Endodermal cell (in vitro differentiated cells): ENCODE data around the gene ATP9A. TPM values are rescaled to one million over a fixed set of nuclear protein-coding genes. Genes with fewer than 3 reads are reported as not detected.

ENCODE experiments used
- DNase-seq: peaks from one replicate; pipeline ENCODE4 v3.0.0-alpha.2; 2017
- H3K27ac ChIP-seq: 2 replicates; pipeline ENCODE4 v1.5.1; 2013; ENCODE audit warnings: mild to moderate bottlenecking, low read depth, low read length, moderate library complexity
- H3K27me3 ChIP-seq: 2 replicates; pipeline ENCODE4 v1.6.1; 2013; ENCODE audit warnings: mild to moderate bottlenecking, low read length, moderate library complexity; ENCODE audit not compliant: insufficient read depth, control insufficient read depth, poor library complexity, severe bottlenecking
- H3K36me3 ChIP-seq: 2 replicates; pipeline ENCODE4 v1.7.0; 2013; ENCODE audit warnings: mild to moderate bottlenecking, low read length, moderate library complexity; ENCODE audit not compliant: control insufficient read depth, insufficient read depth
- H3K4me1 ChIP-seq: one replicate; pipeline ENCODE4 v1.7.0; 2013; ENCODE audit warnings: low read length; ENCODE audit not compliant: control insufficient read depth, insufficient read depth
- H3K4me3 ChIP-seq: 2 replicates; pipeline ENCODE4 v1.5.1; 2013; ENCODE audit warnings: mild to moderate bottlenecking, low read length, moderate library complexity
- H3K9ac ChIP-seq: 2 replicates; pipeline ENCODE4 v1.6.1; 2013; ENCODE audit warnings: mild to moderate bottlenecking, low read length, moderate library complexity; ENCODE audit not compliant: poor library complexity, severe bottlenecking; ENCODE audit errors: extremely low read depth
- H3K9me3 ChIP-seq: 2 replicates; pipeline ENCODE4 v1.6.1; 2013; ENCODE audit warnings: mild to moderate bottlenecking, low read length, moderate library complexity; ENCODE audit not compliant: control insufficient read depth
- H3K27ac Mint-ChIP-seq: 2 replicates; pipeline ENCODE4 v1.8.0; 2020; ENCODE audit warnings: mixed read lengths
- H3K27me3 Mint-ChIP-seq: 2 replicates; pipeline ENCODE4 v1.8.0; 2021; ENCODE audit warnings: mild to moderate bottlenecking, mixed read lengths; ENCODE audit not compliant: insufficient read depth
- H3K36me3 Mint-ChIP-seq: 2 replicates; pipeline ENCODE4 v1.8.0; 2020; ENCODE audit warnings: low read depth, mixed read lengths
- H3K4me1 Mint-ChIP-seq: 2 replicates; pipeline ENCODE4 v1.8.0; 2020; ENCODE audit warnings: mixed read lengths
- H3K4me3 Mint-ChIP-seq: 2 replicates; pipeline ENCODE4 v1.8.0; 2020; ENCODE audit warnings: mild to moderate bottlenecking, moderate library complexity, mixed read lengths
- H3K9me3 Mint-ChIP-seq: 2 replicates; pipeline ENCODE4 v1.8.0; 2020; ENCODE audit warnings: mild to moderate bottlenecking, mixed read lengths
- CTCF ChIP-seq: fragments of 200-600 bp; sonication (generic); conservative IDR thresholded peaks from 2 replicates; pipeline ENCODE4 v1.5.0; 2021; ENCODE audit warnings: antibody characterized with exemption, mild to moderate bottlenecking
- WGBS, 2 experiments: methylation state at CpG; one replicate each; pipeline versions ENCODE4 v1.1.5 to v1.1.7; 2013; ENCODE audit warnings: missing lambda C conversion rate in 2 of 2, mixed read lengths in 1 of 2; ENCODE audit not compliant: insufficient coverage in 1 of 2, insufficient read length in 1 of 2; 5-methylcytosine and 5-hydroxymethylcytosine counted together
- total RNA-seq, 2 donors: library from RNA; stranded (reverse); fragmentation: NEBNext Ultra II Directional in 1 of 2; extraction: Animal tissue kit (Norgen Biotek cat#: 25700) in 1 of 2; gene quantifications; 2 replicates in 1 of 2; 3 replicates in 1 of 2; pipeline ENCODE4 v1.2.1, GENCODE V29; 2021

Gene ATP9A
- total RNA-seq, 2 donors from 2014 or later, result 26.7 to 27.9 TPM

- no peaks in the 10 kb centered on the region for H3K4me1 ChIP-seq
- peaks cover 8% of the 10 kb centered on the region for H3K9me3 ChIP-seq
- H3K9me3 Mint-ChIP-seq, result peaks cover 14% of the 10 kb centered on the region
- H3K9ac ChIP-seq, result no peak overlapping the region
- H3K36me3 Mint-ChIP-seq, result peaks cover 42% of the 10 kb centered on the region
- no peak overlapping the region for H3K27ac ChIP-seq
- no peaks in the 10 kb centered on the region for H3K27me3 ChIP-seq
- 93 to 95% methylated on average over 4 to 6 of the region's 6 CpGs for WGBS, 2 experiments
- peak overlapping the region; percentile 5 for H3K27ac Mint-ChIP-seq
- H3K4me3 ChIP-seq, result no peak overlapping the region
- H3K27me3 Mint-ChIP-seq, result no peaks in the 10 kb centered on the region
- H3K4me3 Mint-ChIP-seq, result no peak overlapping the region
- H3K36me3 ChIP-seq, result peaks cover 32% of the 10 kb centered on the region
- no peak for DNase-seq
- peaks cover 5% of the 10 kb centered on the region for H3K4me1 Mint-ChIP-seq
- TF ChIP-seq CTCF, result no peak
Measured at GRCh38 chr20:51763965-51764602, 4.1 kb downstream of the ATP9A start.

- Mint-ChIP-seq H3K27ac (no peak overlapping the region), H3K4me1 (no peaks in the 10 kb centered on the region), H3K36me3 (peaks cover 63% of the 10 kb centered on the region), H3K9me3 (peaks cover 14% of the 10 kb centered on the region), H3K27me3 (no peaks in the 10 kb centered on the region), H3K4me3 (no peak overlapping the region)
- Histone ChIP-seq H3K36me3 (peaks cover 32% of the 10 kb centered on the region), H3K27ac (no peak overlapping the region), H3K4me3 (no peak overlapping the region), H3K9me3 (peaks cover 8% of the 10 kb centered on the region), H3K4me1 (no peaks in the 10 kb centered on the region), H3K9ac (no peak overlapping the region), H3K27me3 (no peaks in the 10 kb centered on the region)
- DNase-seq, result peak; percentile 58
- no peak for TF ChIP-seq CTCF
- WGBS, 2 experiments, result 76 to 84% methylated on average over 5 to 14 of the region's 14 CpGs
Measured at GRCh38 chr20:51760905-51761546, 7.2 kb downstream of the ATP9A start.

- DNase-seq, result no peak
- Histone ChIP-seq H3K36me3 (peaks cover 26% of the 10 kb centered on the region), H3K4me1 (no peaks in the 10 kb centered on the region), H3K27ac (no peak overlapping the region), H3K27me3 (no peaks in the 10 kb centered on the region), H3K9me3 (peaks cover 8% of the 10 kb centered on the region), H3K9ac (no peak overlapping the region), H3K4me3 (no peak overlapping the region)
- Mint-ChIP-seq H3K27me3 (no peaks in the 10 kb centered on the region), H3K4me3 (no peak overlapping the region), H3K36me3 (peaks cover 68% of the 10 kb centered on the region), H3K27ac (no peak overlapping the region), H3K4me1 (no peaks in the 10 kb centered on the region), H3K9me3 (peaks cover 14% of the 10 kb centered on the region)
- WGBS, 2 experiments, result 89 to 91% methylated on average over 11 to 14 of the region's 14 CpGs
- no peak for TF ChIP-seq CTCF
Measured at GRCh38 chr20:51759769-51760510, 8.2 kb downstream of the ATP9A start.
